ENCODE results near the gene GID8.

Gene GID8

DNA sequence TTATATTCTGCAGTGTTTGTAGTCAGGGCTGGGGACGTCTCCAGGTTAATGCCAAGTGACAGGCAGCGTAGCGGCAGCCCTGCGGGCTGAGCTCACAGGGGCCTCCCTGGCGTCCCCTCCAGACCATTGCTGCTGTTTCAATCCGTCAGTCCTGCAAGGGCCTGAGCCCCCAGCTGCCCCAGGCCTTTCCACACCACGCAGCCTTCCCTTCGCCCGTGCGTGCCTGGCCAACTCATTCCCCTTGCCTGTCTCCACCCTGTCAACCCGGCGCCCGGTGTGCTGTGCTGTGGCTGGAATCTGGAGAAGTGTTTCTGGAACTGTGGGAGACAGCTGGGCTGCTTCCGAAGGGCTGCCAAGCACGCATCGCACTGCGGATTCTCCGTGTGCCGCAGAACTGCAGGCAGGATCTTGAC lies 56.9 kb downstream of the GID8 start:
- Histone ChIP-seq H3K36me3 (ENCODE audit: control insufficient read depth, insufficient read depth, low read length) (no peaks in the 10 kb centered on the region), H3K4me3 (ENCODE audit: low read depth, low read length) (no peak overlapping the region), H3K4me1 (ENCODE audit: control insufficient read depth, insufficient read depth, low read length) (no peaks in the 10 kb centered on the region), H3K27me3 (ENCODE audit: control insufficient read depth, insufficient read depth, low read length) (no peaks in the 10 kb centered on the region), H3K9me3 (ENCODE audit: control insufficient read depth, insufficient read depth, low read length) (no peaks in the 10 kb centered on the region), H3K9ac (ENCODE audit: low read depth, low read length) (no peak overlapping the region)

DNA sequence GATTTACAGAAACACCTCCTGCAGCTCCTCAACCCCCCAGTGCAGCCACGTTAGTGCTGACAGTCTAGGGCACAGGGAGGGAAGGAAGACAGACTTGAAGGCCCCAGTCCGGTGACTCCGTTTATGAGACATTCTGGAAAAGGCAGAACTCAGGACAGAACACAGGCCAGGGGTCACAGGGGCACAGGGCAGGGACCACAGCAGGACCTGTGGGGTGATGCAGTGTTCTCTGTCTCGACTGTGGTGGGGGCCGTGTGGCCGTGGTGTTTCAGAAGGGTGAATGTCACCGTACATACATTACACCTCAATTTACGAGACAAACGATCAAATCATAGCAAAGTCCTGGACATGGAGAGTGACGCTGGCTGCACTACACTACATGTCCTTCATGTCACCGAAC lies 57.5 kb downstream of the GID8 start:
- Histone ChIP-seq H3K9me3 (ENCODE audit: control insufficient read depth, insufficient read depth, low read length) (no peaks in the 10 kb centered on the region), H3K9ac (ENCODE audit: low read depth, low read length) (no peak overlapping the region), H3K4me3 (ENCODE audit: low read depth, low read length) (no peak overlapping the region), H3K4me1 (ENCODE audit: control insufficient read depth, insufficient read depth, low read length) (no peaks in the 10 kb centered on the region), H3K27me3 (ENCODE audit: control insufficient read depth, insufficient read depth, low read length) (no peaks in the 10 kb centered on the region), H3K36me3 (ENCODE audit: control insufficient read depth, insufficient read depth, low read length) (no peaks in the 10 kb centered on the region)

DNA sequence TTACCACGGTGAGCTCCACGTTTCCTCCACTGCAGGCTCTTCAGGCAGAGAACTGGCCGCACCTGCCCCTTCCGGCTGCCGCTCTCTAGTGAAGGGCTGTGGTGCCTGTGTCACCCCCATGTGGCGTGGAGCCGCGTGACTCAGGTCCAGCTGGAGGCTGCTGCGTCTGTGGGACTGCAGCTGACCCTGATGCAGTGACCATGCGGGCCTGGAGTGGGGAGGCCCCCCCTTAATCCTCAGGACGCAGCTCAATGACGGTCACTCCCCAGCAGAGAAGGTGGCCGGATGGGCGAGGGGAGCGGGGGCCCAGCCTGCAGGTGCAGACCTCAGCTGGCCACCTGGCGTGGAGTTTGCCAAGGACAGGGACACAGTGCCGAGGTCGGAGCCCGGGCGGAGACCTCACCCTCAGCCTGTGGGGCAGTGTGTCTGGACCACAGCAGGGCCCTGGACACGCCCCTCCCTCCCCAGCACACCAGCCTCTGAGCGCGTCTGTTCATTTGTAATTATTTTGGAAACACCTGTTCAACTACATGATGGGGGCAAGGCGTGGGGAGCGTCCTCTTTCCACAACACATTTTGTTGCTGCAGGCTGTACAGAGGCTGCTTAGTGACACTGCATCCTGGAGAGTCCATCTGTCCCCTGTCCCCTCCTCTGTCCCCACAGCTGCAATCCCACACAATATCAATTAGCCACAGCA lies 58.1 kb downstream of the GID8 start:
- Histone ChIP-seq H3K9ac (ENCODE audit: low read depth, low read length) (no peak overlapping the region), H3K9me3 (ENCODE audit: control insufficient read depth, insufficient read depth, low read length) (no peaks in the 10 kb centered on the region), H3K4me1 (ENCODE audit: control insufficient read depth, insufficient read depth, low read length) (peaks cover 3% of the 10 kb centered on the region), H3K36me3 (ENCODE audit: control insufficient read depth, insufficient read depth, low read length) (no peaks in the 10 kb centered on the region), H3K4me3 (ENCODE audit: low read depth, low read length) (no peak overlapping the region), H3K27me3 (ENCODE audit: control insufficient read depth, insufficient read depth, low read length) (no peaks in the 10 kb centered on the region)

DNA sequence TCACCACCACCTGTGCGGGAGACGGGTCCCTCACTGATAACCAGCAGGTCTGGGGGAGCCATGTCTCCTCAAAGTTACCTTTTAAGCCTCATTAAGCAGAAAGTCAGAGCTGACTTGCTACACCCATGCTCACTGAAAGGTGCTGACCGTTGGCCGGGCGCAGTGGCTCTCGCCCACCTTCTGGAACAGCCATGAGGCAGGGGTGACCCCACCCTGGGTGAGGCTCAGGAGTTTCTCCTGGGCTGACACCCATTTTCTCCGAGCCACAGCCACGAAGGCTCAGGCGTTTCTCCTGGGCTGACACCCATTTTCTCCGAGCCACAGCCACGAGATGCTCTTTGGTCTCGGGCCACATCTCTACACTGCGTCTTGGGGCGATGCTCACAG lies 58.6 kb downstream of the GID8 start:
- Histone ChIP-seq H3K36me3 (ENCODE audit: control insufficient read depth, insufficient read depth, low read length) (no peaks in the 10 kb centered on the region), H3K9me3 (ENCODE audit: control insufficient read depth, insufficient read depth, low read length) (no peaks in the 10 kb centered on the region), H3K9ac (ENCODE audit: low read depth, low read length) (no peak overlapping the region), H3K4me1 (ENCODE audit: control insufficient read depth, insufficient read depth, low read length) (peaks cover 4% of the 10 kb centered on the region), H3K4me3 (ENCODE audit: low read depth, low read length) (no peak overlapping the region), H3K27me3 (ENCODE audit: control insufficient read depth, insufficient read depth, low read length) (no peaks in the 10 kb centered on the region)

DNA sequence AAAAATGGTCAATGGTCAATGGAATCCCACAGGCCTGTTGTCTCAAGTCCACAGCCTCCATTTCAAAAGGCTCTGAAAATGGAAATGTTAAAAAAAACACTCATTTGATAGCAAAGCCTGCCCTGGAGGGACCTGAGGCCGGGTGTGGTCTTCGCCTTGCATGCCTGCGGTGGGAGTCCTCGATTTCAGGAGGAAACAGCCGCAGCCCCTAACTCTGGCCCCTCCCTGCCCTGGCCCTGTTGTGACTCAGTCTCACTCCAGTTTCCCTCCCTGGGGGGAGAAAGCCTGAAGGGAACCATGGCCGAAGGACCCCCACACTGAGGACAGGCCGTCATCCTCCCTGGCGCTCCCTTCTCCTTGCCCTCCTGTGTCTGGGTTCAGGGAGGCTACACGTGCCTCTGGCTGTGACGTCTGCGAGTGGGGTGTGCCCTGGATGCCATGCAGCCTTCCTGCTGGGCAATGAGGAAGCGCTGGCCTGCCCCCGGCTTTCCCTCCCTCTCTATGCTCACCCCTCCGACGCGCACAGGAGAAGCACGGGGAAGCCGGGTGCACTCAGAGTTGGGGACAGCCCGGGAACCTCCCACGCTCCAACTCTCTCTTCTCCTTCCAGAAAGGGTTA lies 59.6 kb downstream of the GID8 start:
- no peaks in the 10 kb centered on the region for H3K9me3 ChIP-seq (ENCODE audit: control insufficient read depth, insufficient read depth, low read length)
- peaks cover 2% of the 10 kb centered on the region for H3K27me3 ChIP-seq (ENCODE audit: control insufficient read depth, insufficient read depth, low read length)
- no peak overlapping the region for H3K4me3 ChIP-seq (ENCODE audit: low read depth, low read length)
- H3K36me3 ChIP-seq (ENCODE audit: control insufficient read depth, insufficient read depth, low read length) = no peaks in the 10 kb centered on the region
- peaks cover 4% of the 10 kb centered on the region for H3K4me1 ChIP-seq (ENCODE audit: control insufficient read depth, insufficient read depth, low read length)
- no peak overlapping the region for H3K9ac ChIP-seq (ENCODE audit: low read depth, low read length)
